PC-9 (cell line): ENCODE data around the gene SYT1.

ENCODE experiments used
- CTCF ChIP-seq: fragments of 200-600 bp; sonication (generic); conservative IDR thresholded peaks from 2 replicates; pipeline ENCODE4 v1.6.1; 2017; ENCODE audit warnings: mixed run types, antibody characterized with exemption, mild to moderate bottlenecking, moderate library complexity
- EZH2 ChIP-seq: fragments of 200-600 bp; sonication (generic); IDR thresholded peaks from 2 replicates; pipeline ENCODE4 v1.8.0; 2017; ENCODE audit warnings: antibody characterized with exemption, low read depth

GRCh38 chr12:78949532-78949931, 85.0 kb downstream of the SYT1 start:
- no peak for TF ChIP-seq CTCF
- no peak for TF ChIP-seq EZH2
